SK-N-SH treated with all-trans-retinoic acid at 6 μM for 48 hours (cell line): ENCODE measurements around the gene MAST4.

Experiments used
- ARNTL ChIP-seq: fragments of 450-650 bp; formaldehyde crosslinking; IDR thresholded peaks from 2 replicates; pipeline ENCODE4 v1.5.0; 2020; ENCODE audit warnings: low read depth, mild to moderate bottlenecking, moderate library complexity, borderline replicate concordance
- CSDC2 ChIP-seq: fragments of 250-450 bp; sonication (Bioruptor Pico); IDR thresholded peaks from 2 replicates; pipeline ENCODE4 v1.5.0; 2020; ENCODE audit warnings: mild to moderate bottlenecking, moderate library complexity
- ZFP3 ChIP-seq: fragments of 250-450 bp; sonication (Bioruptor Pico); IDR thresholded peaks from 2 replicates; pipeline ENCODE4 v1.5.0; 2020; ENCODE audit warnings: mild to moderate bottlenecking, moderate library complexity
- ZFP30 ChIP-seq: fragments of 450-650 bp; formaldehyde crosslinking; IDR thresholded peaks from 2 replicates; pipeline ENCODE4 v1.5.0; 2022; ENCODE audit warnings: mild to moderate bottlenecking, moderate library complexity
- TF ChIP-seq, protein P1 (sequence below): fragments of 250-450 bp; sonication (Bioruptor Pico); IDR thresholded peaks from 2 replicates; pipeline ENCODE4 v1.5.1; 2021; ENCODE audit warnings: mild to moderate bottlenecking, moderate library complexity
- TF ChIP-seq, protein P2 (sequence below): fragments of 250-450 bp; sonication (Bioruptor Pico); IDR thresholded peaks from 2 replicates; pipeline ENCODE4 v1.5.1; 2020; ENCODE audit warnings: low read depth, mild to moderate bottlenecking, moderate library complexity

DNA sequence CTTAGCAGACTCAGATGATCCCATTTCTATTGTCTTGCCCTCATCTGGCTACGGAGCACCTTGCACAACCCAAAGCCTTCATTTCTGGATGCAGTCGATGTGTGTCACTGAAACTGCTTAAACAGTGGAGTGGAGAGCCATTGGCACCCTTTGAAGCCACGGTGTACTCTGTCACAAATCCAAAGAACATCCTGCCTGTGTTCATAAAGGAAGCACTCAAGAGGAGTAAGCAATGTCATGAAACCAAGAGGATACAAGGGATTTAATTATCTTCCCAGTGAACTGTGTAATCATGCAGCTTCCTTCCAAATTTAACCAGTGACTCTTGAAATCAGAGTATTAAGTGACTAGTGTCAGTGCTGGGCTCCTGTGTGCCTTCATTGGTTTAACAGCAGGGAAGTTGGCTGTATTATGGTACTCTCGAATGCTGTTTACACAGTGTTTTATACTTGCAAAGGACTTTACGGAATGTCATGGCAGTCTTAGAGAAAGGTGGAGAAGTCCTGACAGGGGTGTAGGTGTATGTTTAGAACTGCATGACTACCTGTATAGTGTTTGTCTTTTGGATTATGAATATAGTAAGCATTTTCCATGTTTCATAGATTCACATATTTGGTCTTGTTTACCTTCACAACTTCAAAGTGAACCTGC lies 558.5 kb downstream of the MAST4 start:
- TF ChIP-seq, protein P1, sequence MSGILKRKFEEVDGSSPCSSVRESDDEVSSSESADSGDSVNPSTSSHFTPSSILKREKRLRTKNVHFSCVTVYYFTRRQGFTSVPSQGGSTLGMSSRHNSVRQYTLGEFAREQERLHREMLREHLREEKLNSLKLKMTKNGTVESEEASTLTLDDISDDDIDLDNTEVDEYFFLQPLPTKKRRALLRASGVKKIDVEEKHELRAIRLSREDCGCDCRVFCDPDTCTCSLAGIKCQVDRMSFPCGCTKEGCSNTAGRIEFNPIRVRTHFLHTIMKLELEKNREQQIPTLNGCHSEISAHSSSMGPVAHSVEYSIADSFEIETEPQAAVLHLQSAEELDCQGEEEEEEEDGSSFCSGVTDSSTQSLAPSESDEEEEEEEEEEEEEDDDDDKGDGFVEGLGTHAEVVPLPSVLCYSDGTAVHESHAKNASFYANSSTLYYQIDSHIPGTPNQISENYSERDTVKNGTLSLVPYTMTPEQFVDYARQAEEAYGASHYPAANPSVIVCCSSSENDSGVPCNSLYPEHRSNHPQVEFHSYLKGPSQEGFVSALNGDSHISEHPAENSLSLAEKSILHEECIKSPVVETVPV (CRISPR knock-in tag), result no peak
- TF ChIP-seq ZFP30 (CRISPR knock-in tag) (no peak), ZFP3 (CRISPR knock-in tag) (no peak), CSDC2 (CRISPR knock-in tag) (no peak), ARNTL (CRISPR knock-in tag) (no peak)
- TF ChIP-seq, protein P2, sequence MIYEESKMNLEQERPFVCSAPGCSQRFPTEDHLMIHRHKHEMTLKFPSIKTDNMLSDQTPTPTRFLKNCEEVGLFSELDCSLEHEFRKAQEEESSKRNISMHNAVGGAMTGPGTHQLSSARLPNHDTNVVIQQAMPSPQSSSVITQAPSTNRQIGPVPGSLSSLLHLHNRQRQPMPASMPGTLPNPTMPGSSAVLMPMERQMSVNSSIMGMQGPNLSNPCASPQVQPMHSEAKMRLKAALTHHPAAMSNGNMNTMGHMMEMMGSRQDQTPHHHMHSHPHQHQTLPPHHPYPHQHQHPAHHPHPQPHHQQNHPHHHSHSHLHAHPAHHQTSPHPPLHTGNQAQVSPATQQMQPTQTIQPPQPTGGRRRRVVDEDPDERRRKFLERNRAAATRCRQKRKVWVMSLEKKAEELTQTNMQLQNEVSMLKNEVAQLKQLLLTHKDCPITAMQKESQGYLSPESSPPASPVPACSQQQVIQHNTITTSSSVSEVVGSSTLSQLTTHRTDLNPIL (CRISPR knock-in tag), result no peak
